ENCODE measurements around the gene HERC2.
"Not testable (repeated sequence)": the region's sequence is repeated elsewhere in the genome, so short reads cannot be mapped to it uniquely, and the experiment has no call there.

HERC2 gene

GRCh38 chr15:28322129-28322588 is at the start of gene HERC2:
TSS of gene HERC2 (minus strand) at chr15:28322179. CDS start at chr15:28321433, 746 bp downstream.
- peak within 1 kb of the TSS; percentile 62 for H3K27ac ChIP-seq

- not testable (repeated sequence) for H3K27ac ChIP-seq
Observed at GRCh38 chr15:28365502-28365901, 43.5 kb upstream of the HERC2 start.

GRCh38 chr15:28357984-28358383 is 36.0 kb upstream of the HERC2 start, which contains the start of gene GOLGA6L24:
TSS of gene GOLGA6L24 (minus strand) at chr15:28358084. CDS start at chr15:28358023, 61 bp downstream.
- not testable (repeated sequence) for H3K27ac ChIP-seq

- peak overlapping the region; percentile 62 for H3K27ac ChIP-seq
Observed at GRCh38 chr15:28321358-28322078, 461 bp downstream of the HERC2 start.

- not testable (repeated sequence) for H3K27ac ChIP-seq
Observed at GRCh38 chr15:28319725-28320124, 2.3 kb downstream of the HERC2 start.

- H3K27ac ChIP-seq, result not testable (repeated sequence)
Observed at GRCh38 chr15:28318828-28319227, 3.2 kb downstream of the HERC2 start.

GRCh38 chr15:28318122-28318521 is 3.9 kb downstream of the HERC2 start:
- H3K27ac ChIP-seq, result not testable (repeated sequence)

- not testable (repeated sequence) for H3K27ac ChIP-seq
Observed at GRCh38 chr15:28316958-28317357, 5.0 kb downstream of the HERC2 start.

GRCh38 chr15:28310454-28310853 is 11.5 kb downstream of the HERC2 start:
- not testable (repeated sequence) for H3K27ac ChIP-seq

- H3K27ac ChIP-seq, result not testable (repeated sequence)
Observed at GRCh38 chr15:28308718-28309117, 13.3 kb downstream of the HERC2 start.

- H3K27ac ChIP-seq, result not testable (repeated sequence)
Observed at GRCh38 chr15:28305700-28306099, 16.3 kb downstream of the HERC2 start.

GRCh38 chr15:28297434-28297833 is 24.5 kb downstream of the HERC2 start:
- not testable (repeated sequence) for H3K27ac ChIP-seq

- H3K27ac ChIP-seq, result not testable (repeated sequence)
Observed at GRCh38 chr15:28296814-28297213, 25.2 kb downstream of the HERC2 start.

GRCh38 chr15:28295009-28295563 is 26.9 kb downstream of the HERC2 start:
- H3K27ac ChIP-seq, result not testable (repeated sequence)

- H3K27ac ChIP-seq, result not testable (repeated sequence)
Observed at GRCh38 chr15:28294560-28294959, 27.4 kb downstream of the HERC2 start.

- TF ChIP-seq CTCF (IDR thresholded peaks at IDR 0.05), result no peak
- no peak for TF ChIP-seq ZFX (IDR thresholded peaks at IDR 0.05; ENCODE audit: borderline replicate concordance)
- no peak overlapping the region for H3K27ac ChIP-seq
Observed at GRCh38 chr15:28289694-28290463, 32.1 kb downstream of the HERC2 start.

GRCh38 chr15:28288830-28289693 is 32.9 kb downstream of the HERC2 start:
- H3K27ac ChIP-seq, result not testable (repeated sequence)

GRCh38 chr15:28286659-28287058 is 35.3 kb downstream of the HERC2 start:
- H3K27ac ChIP-seq, result not testable (repeated sequence)
